Panc1 (cell line): ENCODE measurements around the gene LAMA5. TPM values are rescaled to one million over a fixed set of nuclear protein-coding genes. Genes with fewer than 3 reads are reported as not detected.

Source experiments
- ATAC-seq: fragments of 200-7000 bp; cut with Tn5 transposase; 2 replicates; pipeline ENCODE4 v1.9.1; 2020; ENCODE audit warnings: mild to moderate bottlenecking, moderate library complexity
- BruUV-seq: library from RNA; stranded (reverse); fragments of 400-500 nt; replicated peaks from 2 replicates; lab custom pipeline; 2021; lab: Mats Ljungman, UMichigan
- CTCF ChIA-PET: fragments of 300-600 bp; sonication (Branson Sonifier 250); formaldehyde crosslinking; loops from one replicate; lab custom pipeline; 2022; ENCODE audit warnings: antibody characterized with exemption; lab: Charles Lee
- POLR2A ChIA-PET: fragments of 300-600 bp; sonication (Branson Sonifier 250); formaldehyde crosslinking; loops from one replicate; lab custom pipeline; 2022; ENCODE audit warnings: antibody characterized with exemption; lab: Charles Lee
- DNase-seq: peaks from one replicate; pipeline ENCODE4 v3.0.0-alpha.2; 2010; ENCODE audit warnings: low read depth, low spot score
- H3K27ac ChIP-seq: 2 replicates; pipeline ENCODE4 v1.5.1; 2011; ENCODE audit warnings: mild to moderate bottlenecking, low read length, inconsistent platforms
- H3K27me3 ChIP-seq: fragments of 200-500 bp; sonication (Bioruptor generic); 2 replicates; pipeline ENCODE4 v1.6.0; 2014; ENCODE audit warnings: low read length, inconsistent platforms; ENCODE audit not compliant: control insufficient read depth, insufficient read depth
- H3K36me3 ChIP-seq: fragments of 200-500 bp; sonication (Bioruptor generic); 2 replicates; pipeline ENCODE4 v1.5.1; 2014; ENCODE audit warnings: inconsistent platforms, mild to moderate bottlenecking, low read length, moderate library complexity; ENCODE audit not compliant: control insufficient read depth, insufficient read depth
- H3K4me1 ChIP-seq: 2 replicates; pipeline ENCODE4 v1.5.1; 2011; ENCODE audit warnings: inconsistent platforms, mild to moderate bottlenecking, low read length, moderate library complexity; ENCODE audit not compliant: control insufficient read depth, insufficient read depth
- H3K4me3 ChIP-seq, 2 experiments: 2 replicates each; pipeline ENCODE4 v1.5.1; 2011 to 2012; ENCODE audit warnings: low read depth in 2 of 2, low read length in 2 of 2, mild to moderate bottlenecking in 2 of 2, inconsistent platforms in 1 of 2, moderate library complexity in 1 of 2
- H3K9me3 ChIP-seq: fragments of 200-500 bp; sonication (Bioruptor generic); 2 replicates; pipeline ENCODE4 v1.5.1; 2014; ENCODE audit warnings: low read depth, mild to moderate bottlenecking, inconsistent platforms, low read length, moderate library complexity; ENCODE audit not compliant: control insufficient read depth, insufficient read depth
- CTCF ChIP-seq: fragments of 450-650 bp; IDR thresholded peaks from 2 replicates; pipeline ENCODE4 v1.5.1; 2017; ENCODE audit warnings: mild to moderate bottlenecking
- POLR2AphosphoS5 ChIP-seq: IDR thresholded peaks from 2 replicates; pipeline ENCODE4 v1.6.1; 2012; ENCODE audit warnings: mild to moderate bottlenecking, low read depth, low read length, moderate library complexity
- REST ChIP-seq, 2 experiments: IDR thresholded peaks; 2 replicates each; pipeline ENCODE4 v1.6.1; 2011 to 2012; ENCODE audit warnings: low read depth in 2 of 2, control low read depth in 1 of 2, low read length in 1 of 2, mild to moderate bottlenecking in 1 of 2, moderate library complexity in 1 of 2; ENCODE audit not compliant: insufficient read depth in 1 of 2
- SIN3A ChIP-seq: IDR thresholded peaks from 2 replicates; pipeline ENCODE4 v1.6.1; 2012; ENCODE audit warnings: low read depth, mild to moderate bottlenecking, low read length, moderate library complexity, borderline replicate concordance; ENCODE audit not compliant: insufficient read depth
- TCF7L2 ChIP-seq: IDR thresholded peaks from 2 replicates; pipeline ENCODE4 v1.6.1; 2011; ENCODE audit warnings: mild to moderate bottlenecking, low read depth, low read length, inconsistent platforms
- in situ Hi-C: cut with HindIII; loops from 2 replicates; pipeline ENCODE4 v1.10.0; 2016; ENCODE audit warnings: low sequenced_read_pairs, low pct_unique_long_range_greater_than_20kb
- intact Hi-C: fragments of 100-400 bp; cut with micrococcal nuclease; formaldehyde crosslinking; loops from one replicate; pipeline ENCODE4 v1.10.0; 2022; ENCODE audit not compliant: unreplicated experiment
- total RNA-seq: library from RNA; stranded (reverse); gene quantifications from one replicate; pipeline ENCODE4 v1.2.1, GENCODE V29; 2021; ENCODE audit not compliant: unreplicated experiment

Gene LAMA5
- total RNA-seq, 1 experiment from 2014 or later: 497 TPM

GRCh38 chr20:62350098-62350628, 16.9 kb downstream of the LAMA5 start:
- intact Hi-C loops (no loop called here), in situ Hi-C loops (no loop called here)
- no peaks in the 10 kb centered on the region; the same call in 1 of the 2 replicates for H3K9me3 ChIP-seq
- no peak for DNase-seq
- peak overlapping the region; percentile 81 for H3K27ac ChIP-seq
- H3K4me1 ChIP-seq: peaks cover 53% of the 10 kb centered on the region
- no peak overlapping the region for H3K4me3 ChIP-seq
- POLR2A ChIA-PET: interaction anchor here (1.0 kb wide), 1 partner anchor 37 kb away, joined by 14 read pairs; the partner anchor contains the start of gene RPS21
- no peaks in the 10 kb centered on the region for H3K27me3 ChIP-seq
- peak; percentile 54 for ATAC-seq
- TF ChIP-seq REST (IDR thresholded peaks at IDR 0.05; ENCODE audit: insufficient read depth in 1 of 2, low read depth in 2 of 2, low read length in 1 of 2): no peak
- no peak for TF ChIP-seq CTCF
- TF ChIP-seq POLR2AphosphoS5: no peak
- no peak for TF ChIP-seq SIN3A
- TF ChIP-seq TCF7L2: no peak
- peaks cover 9% of the 10 kb centered on the region for H3K36me3 ChIP-seq
- BruUV-seq: no TSS peak
- CTCF ChIA-PET: interaction anchor here (1.6 kb wide), 1 partner anchor 19 kb away, joined by 4 read pairs; no protein-coding TSS in a partner anchor

- CTCF ChIA-PET: interaction anchor here (1.6 kb wide), 1 partner anchor 19 kb away, joined by 4 read pairs; no protein-coding TSS in a partner anchor
- in situ Hi-C loops (no loop called here), intact Hi-C loops (no loop called here)
- peaks cover 48% of the 10 kb centered on the region for H3K4me1 ChIP-seq
- no peaks in the 10 kb centered on the region for H3K27me3 ChIP-seq
- DNase-seq (no peak), ATAC-seq (no peak)
- no TSS peak for BruUV-seq
- peaks cover 9% of the 10 kb centered on the region for H3K36me3 ChIP-seq
- TF ChIP-seq POLR2AphosphoS5: no peak; the same call in 1 of the 2 replicates
- no peak for TF ChIP-seq REST (IDR thresholded peaks at IDR 0.05; ENCODE audit: insufficient read depth in 1 of 2, low read depth in 2 of 2, low read length in 1 of 2)
- TF ChIP-seq CTCF: no peak
- TF ChIP-seq TCF7L2: no peak
- no peak for TF ChIP-seq SIN3A
- POLR2A ChIA-PET: interaction anchor here (1.0 kb wide), 1 partner anchor 37 kb away, joined by 14 read pairs; the partner anchor contains the start of gene RPS21
- H3K4me3 ChIP-seq: no peak overlapping the region
- no peaks in the 10 kb centered on the region; the same call in 1 of the 2 replicates for H3K9me3 ChIP-seq
- no peak overlapping the region; the same call in 1 of the 2 replicates for H3K27ac ChIP-seq
Observed at GRCh38 chr20:62349556-62350097, 17.5 kb downstream of the LAMA5 start.
